HEK293 (cell line): Measurements from ENCODE around the gene TNFAIP8.

Source experiments
- ATF2 ChIP-seq: fragments of 450-650 bp; formaldehyde crosslinking; IDR thresholded peaks from 2 replicates; pipeline ENCODE4 v1.5.1; 2016; ENCODE audit warnings: missing biosample characterization, missing genetic modification characterization, low read depth
- BCL6B ChIP-seq: fragments of 450-650 bp; formaldehyde crosslinking; IDR thresholded peaks from 2 replicates; pipeline ENCODE4 v1.5.1; 2017; ENCODE audit warnings: missing biosample characterization, missing genetic modification characterization
- GLIS1 ChIP-seq: fragments of 450-650 bp; formaldehyde crosslinking; IDR thresholded peaks from 2 replicates; pipeline ENCODE4 v1.5.1; 2016; ENCODE audit warnings: missing biosample characterization, missing genetic modification characterization
- KLF17 ChIP-seq: fragments of 450-650 bp; formaldehyde crosslinking; IDR thresholded peaks from 2 replicates; pipeline ENCODE4 v1.5.1; 2016; ENCODE audit warnings: missing biosample characterization, missing genetic modification characterization
- KLF8 ChIP-seq: fragments of 450-650 bp; formaldehyde crosslinking; IDR thresholded peaks from 2 replicates; pipeline ENCODE4 v1.5.1; 2016; ENCODE audit warnings: missing biosample characterization, missing genetic modification characterization
- PBX3 ChIP-seq: sonication (generic); formaldehyde crosslinking; IDR thresholded peaks from 2 replicates; pipeline ENCODE4 v1.8.1; 2022; ENCODE audit warnings: mild to moderate bottlenecking, moderate library complexity, missing genetic modification reagents
- SALL2 ChIP-seq: fragments of 450-650 bp; formaldehyde crosslinking; IDR thresholded peaks from 2 replicates; pipeline ENCODE4 v1.5.0; 2017; ENCODE audit warnings: missing biosample characterization, mild to moderate bottlenecking, missing genetic modification characterization, borderline replicate concordance
- ZBTB11 ChIP-seq: fragments of 450-650 bp; formaldehyde crosslinking; conservative IDR thresholded peaks from 2 replicates; pipeline ENCODE4 v1.5.1; 2016; ENCODE audit warnings: low read depth, missing biosample characterization, missing genetic modification characterization
- ZBTB48 ChIP-seq: fragments of 450-650 bp; formaldehyde crosslinking; IDR thresholded peaks from 2 replicates; pipeline ENCODE4 v1.5.1; 2016; ENCODE audit warnings: missing biosample characterization, missing genetic modification characterization
- ZNF146 ChIP-seq: fragments of 450-650 bp; formaldehyde crosslinking; IDR thresholded peaks from 2 replicates; pipeline ENCODE4 v1.5.1; 2016; ENCODE audit warnings: missing biosample characterization, missing genetic modification characterization
- ZNF16 ChIP-seq: fragments of 450-650 bp; formaldehyde crosslinking; IDR thresholded peaks from 2 replicates; pipeline ENCODE4 v1.5.1; 2016; ENCODE audit warnings: low read depth, missing biosample characterization, missing genetic modification characterization
- ZNF23 ChIP-seq: fragments of 450-650 bp; formaldehyde crosslinking; IDR thresholded peaks from 2 replicates; pipeline ENCODE4 v1.5.1; 2016; ENCODE audit warnings: missing biosample characterization, missing genetic modification characterization, borderline replicate concordance
- ZNF280C ChIP-seq: fragments of 450-650 bp; formaldehyde crosslinking; IDR thresholded peaks from 2 replicates; pipeline ENCODE4 v1.5.1; 2016; ENCODE audit warnings: missing biosample characterization, missing genetic modification characterization
- ZNF366 ChIP-seq: fragments of 450-650 bp; formaldehyde crosslinking; conservative IDR thresholded peaks from 2 replicates; pipeline ENCODE4 v1.5.1; 2016; ENCODE audit warnings: missing biosample characterization, missing genetic modification characterization
- ZNF404 ChIP-seq: fragments of 450-650 bp; formaldehyde crosslinking; IDR thresholded peaks from 2 replicates; pipeline ENCODE4 v1.5.1; 2017; ENCODE audit warnings: missing biosample characterization, missing genetic modification characterization
- ZNF426 ChIP-seq: fragments of 450-650 bp; formaldehyde crosslinking; IDR thresholded peaks from 2 replicates; pipeline ENCODE4 v1.5.1; 2017; ENCODE audit warnings: missing biosample characterization, missing genetic modification characterization, mild to moderate bottlenecking, inconsistent platforms, moderate library complexity
- ZNF513 ChIP-seq: fragments of 450-650 bp; IDR thresholded peaks from 2 replicates; pipeline ENCODE4 v1.5.1; 2018; ENCODE audit warnings: missing biosample characterization, missing genetic modification characterization
- ZNF560 ChIP-seq: fragments of 450-650 bp; formaldehyde crosslinking; IDR thresholded peaks from 2 replicates; pipeline ENCODE4 v1.5.1; 2017; ENCODE audit warnings: missing biosample characterization, missing genetic modification characterization, borderline replicate concordance
- ZNF596 ChIP-seq: fragments of 450-650 bp; IDR thresholded peaks from 2 replicates; pipeline ENCODE4 v1.5.0; 2018; ENCODE audit warnings: missing biosample characterization, mild to moderate bottlenecking, missing genetic modification characterization, moderate library complexity
- ZNF624 ChIP-seq: fragments of 450-650 bp; formaldehyde crosslinking; IDR thresholded peaks from 2 replicates; pipeline ENCODE4 v1.5.1; 2017; ENCODE audit warnings: missing biosample characterization, missing genetic modification characterization
- ZNF626 ChIP-seq: fragments of 450-650 bp; sonication (Bioruptor Pico); formaldehyde crosslinking; IDR thresholded peaks from 2 replicates; pipeline ENCODE4 v1.5.1; 2018; ENCODE audit warnings: missing biosample characterization, missing genetic modification characterization, inconsistent platforms
- ZNF639 ChIP-seq: fragments of 450-650 bp; formaldehyde crosslinking; IDR thresholded peaks from 2 replicates; pipeline ENCODE4 v1.5.1; 2016; ENCODE audit warnings: missing biosample characterization, missing genetic modification characterization
- ZNF677 ChIP-seq: fragments of 450-650 bp; IDR thresholded peaks from 2 replicates; pipeline ENCODE4 v1.5.0; 2018; ENCODE audit warnings: missing biosample characterization, mild to moderate bottlenecking, missing genetic modification characterization, moderate library complexity
- ZNF76 ChIP-seq: fragments of 450-650 bp; formaldehyde crosslinking; IDR thresholded peaks from 2 replicates; pipeline ENCODE4; 2016; ENCODE audit warnings: low read depth, missing biosample characterization, missing genetic modification characterization, borderline replicate concordance
- ZNF777 ChIP-seq: fragments of 450-650 bp; formaldehyde crosslinking; IDR thresholded peaks from 2 replicates; pipeline ENCODE4 v1.5.1; 2017; ENCODE audit warnings: missing biosample characterization, missing genetic modification characterization, borderline replicate concordance
- ZNF830 ChIP-seq: fragments of 450-650 bp; IDR thresholded peaks from 2 replicates; pipeline ENCODE4 v1.5.0; 2018; ENCODE audit warnings: missing biosample characterization, missing genetic modification characterization, low read depth, mild to moderate bottlenecking, moderate library complexity

Gene TNFAIP8

GRCh38 chr5:119323601-119324000 lies 32.2 kb upstream of the TNFAIP8 start (continued):
- TF ChIP-seq ATF2 (tag by site-specific recombination) (no peak), ZNF560 (tag by site-specific recombination) (no peak), ZNF146 (no peak; the same call in 1 of the 2 replicates), ZNF404 (no peak), ZNF626 (tag by site-specific recombination) (no peak), ZNF677 (tag by site-specific recombination) (no peak), ZNF596 (tag by site-specific recombination) (0 out of 2 replicates have a peak, but pooled peaks have one; percentile 44), ZNF366 (tag by site-specific recombination) (peak; percentile 82), PBX3 (CRISPR knock-in tag) (no peak), ZNF16 (tag by site-specific recombination) (no peak), ZNF830 (tag by site-specific recombination) (no peak), ZNF280C (tag by site-specific recombination) (no peak), KLF8 (tag by site-specific recombination) (0 out of 2 replicates have a peak, but pooled peaks have one; percentile 44), GLIS1 (peak; percentile 52; the same call in 1 of the 2 replicates), ZNF513 (tag by site-specific recombination) (peak; percentile 31; the same call in 1 of the 2 replicates), ZNF23 (tag by site-specific recombination) (no peak), ZBTB11 (tag by site-specific recombination) (no peak), ZNF639 (tag by site-specific recombination) (peak; percentile 70; the same call in 1 of the 2 replicates), KLF17 (tag by site-specific recombination) (0 out of 2 replicates have a peak, but pooled peaks have one; percentile 51), BCL6B (tag by site-specific recombination) (no peak), ZBTB48 (no peak), ZNF777 (no peak), ZNF426 (tag by site-specific recombination) (no peak), ZNF624 (tag by site-specific recombination) (no peak), ZNF76 (tag by site-specific recombination) (no peak), SALL2 (tag by site-specific recombination) (no peak)
